K562 (cell line): ENCODE measurements around the gene VAPB. TPM values are rescaled to one million over a fixed set of nuclear protein-coding genes. Genes with fewer than 3 reads are reported as not detected.

ENCODE experiments used
- ATAC-seq: fragments of 200-7000 bp; cut with Tn5 transposase; 3 replicates; pipeline ENCODE4 v1.9.1; 2020; ENCODE audit warnings: moderate library complexity
- BruUV-seq: library from RNA; stranded (reverse); fragments of 400-500 nt; replicated peaks from 2 replicates; lab custom pipeline; 2021; lab: Mats Ljungman, UMichigan
- CTCF ChIA-PET: fragments of 300-600 bp; formaldehyde crosslinking; extraction: SDS; loops from one replicate; lab custom pipeline; 2021; ENCODE audit warnings: low intra/inter-chr PET ratio; lab: Yijun Ruan, JAX
- POLR2A ChIA-PET: fragments of 300-600, 350-650 bp; sonication (Branson Sonifier 250); formaldehyde crosslinking; extraction: SDS; loops from one replicate; lab custom pipeline; 2021; ENCODE audit warnings: antibody characterized with exemption, inconsistent platforms; lab: Yijun Ruan, JAX
- DNase-seq, 4 experiments: peaks; one replicate each; pipeline versions ENCODE4 v3.0.0 to v3.0.0-alpha.2; 2011 to 2018; ENCODE audit warnings: low spot score in 3 of 4, mixed read lengths in 3 of 4; ENCODE audit errors: extremely low read depth in 1 of 4
- FAIRE-seq: peaks from 2 replicates; lab custom pipeline; 2011; peaks lifted over from hg19 to GRCh38; lab: Jason Lieb, UNC
- H2AFZ ChIP-seq: 2 replicates; pipeline ENCODE4 v1.6.0; 2011; ENCODE audit warnings: low read depth, low read length, control low read depth, inconsistent platforms
- H3K27ac ChIP-seq: fragments of 200-600 bp; 3 replicates; pipeline ENCODE4 v1.8.0; 2011; ENCODE audit warnings: low read depth, mild to moderate bottlenecking, control low read depth, inconsistent platforms, low read length, moderate library complexity, mixed read lengths; ENCODE audit errors: extremely low read depth
- H3K27me3 ChIP-seq, 2 experiments: fragments of 300-600 bp in 1 of 2; 2 replicates in 1 of 2; 3 replicates in 1 of 2; pipeline versions ENCODE4 v1.6.0 to v1.8.0; 2011; ENCODE audit warnings: inconsistent platforms in 2 of 2, low read length in 2 of 2, mild to moderate bottlenecking in 1 of 2, mixed read lengths in 1 of 2, moderate library complexity in 1 of 2; ENCODE audit not compliant: control insufficient read depth in 2 of 2, insufficient read depth in 2 of 2
- H3K36me3 ChIP-seq: fragments of 300-600 bp; 3 replicates; pipeline ENCODE4 v1.8.0; 2011; ENCODE audit warnings: mild to moderate bottlenecking, low read length, inconsistent platforms; ENCODE audit not compliant: control insufficient read depth, insufficient read depth
- H3K4me1 ChIP-seq, 2 experiments: fragments of 200-600 bp in 1 of 2; replicated peaks in 1 of 2; 2 replicates in 1 of 2; 3 replicates in 1 of 2; pipeline versions ENCODE4 v1.5.1 to v1.8.0; 2011; ENCODE audit warnings: inconsistent platforms in 2 of 2, low read length in 2 of 2, mild to moderate bottlenecking in 1 of 2, mixed read lengths in 1 of 2, moderate library complexity in 1 of 2; ENCODE audit not compliant: control insufficient read depth in 2 of 2, insufficient read depth in 2 of 2
- H3K4me2 ChIP-seq: 2 replicates; pipeline ENCODE4 v1.6.1; 2011; ENCODE audit warnings: low read length, control low read depth, inconsistent platforms, mixed read lengths; ENCODE audit not compliant: insufficient read depth
- H3K4me3 ChIP-seq: fragments of 200-600 bp; sonication (generic), shearing (Covaris generic); 2 replicates; pipeline ENCODE4 v1.5.1; 2016; ENCODE audit warnings: control low read depth, inconsistent platforms
- H3K79me2 ChIP-seq: fragments of 200-600 bp; 3 replicates; pipeline ENCODE4 v1.8.0; 2011; ENCODE audit warnings: low read length, inconsistent platforms; ENCODE audit not compliant: control insufficient read depth, insufficient read depth
- H3K9ac ChIP-seq, 2 experiments: 2 replicates each; pipeline versions ENCODE4 v1.6.0 to v1.6.1; 2011; ENCODE audit warnings: low read depth in 2 of 2, low read length in 2 of 2, control low read depth in 1 of 2, inconsistent platforms in 1 of 2, mild to moderate bottlenecking in 1 of 2, mixed read lengths in 1 of 2; ENCODE audit not compliant: insufficient read depth in 1 of 2
- H3K9me1 ChIP-seq: one replicate; pipeline ENCODE4 v1.6.0; 2011; ENCODE audit warnings: inconsistent platforms, mild to moderate bottlenecking, low read length, moderate library complexity; ENCODE audit not compliant: control insufficient read depth, insufficient read depth
- H3K9me3 ChIP-seq: replicated peaks from 2 replicates; pipeline ENCODE4 v1.5.1; 2011; ENCODE audit warnings: low read depth, low read length, inconsistent platforms; ENCODE audit not compliant: control insufficient read depth, insufficient read depth
- H4K20me1 ChIP-seq: replicated peaks from 2 replicates; pipeline ENCODE4 v1.6.1; 2011; ENCODE audit warnings: low read length, inconsistent platforms, mixed read lengths; ENCODE audit not compliant: control insufficient read depth, insufficient read depth
- ARNT ChIP-seq, 2 experiments: fragments of 450-650 bp; IDR thresholded peaks; 2 replicates each; pipeline ENCODE4 v1.6.1; 2016; ENCODE audit warnings: mild to moderate bottlenecking in 1 of 2
- ATF3 ChIP-seq, 2 experiments: fragments of 450-650 bp in 1 of 2; sonication (generic) in 1 of 2; formaldehyde crosslinking in 1 of 2; IDR thresholded peaks in 1 of 2; conservative IDR thresholded peaks in 1 of 2; 2 replicates each; pipeline versions ENCODE4 v1.6.1 to v1.8.1; 2016 to 2023; ENCODE audit warnings: mild to moderate bottlenecking in 2 of 2, moderate library complexity in 2 of 2, inconsistent platforms in 1 of 2, missing genetic modification reagents in 1 of 2
- DPF2 ChIP-seq: fragments of 450-650 bp; IDR thresholded peaks from 2 replicates; pipeline ENCODE4 v1.6.1; 2016
- EP300 ChIP-seq: IDR thresholded peaks from 2 replicates; pipeline ENCODE4 v1.6.1; 2012; ENCODE audit warnings: low read length, improper control_type of control experiment
- EP400 ChIP-seq: fragments of 450-650 bp; IDR thresholded peaks from 2 replicates; pipeline ENCODE4 v1.6.1; 2017; ENCODE audit warnings: antibody characterized with exemption, mild to moderate bottlenecking, moderate library complexity
- GABPA ChIP-seq: fragments of 200-800 bp; sonication (Bioruptor generic); conservative IDR thresholded peaks from 2 replicates; pipeline ENCODE4 v1.6.1; 2016; ENCODE audit warnings: low read depth, missing genetic modification characterization, missing compliant biosample characterization
- HNRNPLL ChIP-seq: fragments of 200-400 bp; formaldehyde crosslinking; IDR thresholded peaks from 2 replicates; pipeline ENCODE4 v1.6.1; 2017; ENCODE audit warnings: low read length, low read depth, mild to moderate bottlenecking; ENCODE audit not compliant: poor library complexity, severe bottlenecking
- KHSRP ChIP-seq: fragments of 450-650 bp; IDR thresholded peaks from 2 replicates; pipeline ENCODE4 v1.6.1; 2017
- MAFG ChIP-seq: fragments of 450-650 bp; conservative IDR thresholded peaks from 2 replicates; pipeline ENCODE4 v1.6.1; 2016; ENCODE audit warnings: missing genetic modification characterization, missing compliant biosample characterization
- NFE2 ChIP-seq: IDR thresholded peaks from 2 replicates; pipeline ENCODE4 v1.6.1; 2014; ENCODE audit warnings: antibody characterized with exemption, low read depth
- PBX2 ChIP-seq, 2 experiments: IDR thresholded peaks in 1 of 2; conservative IDR thresholded peaks in 1 of 2; 2 replicates each; pipeline ENCODE4 v1.6.1; 2016; ENCODE audit warnings: low read depth in 2 of 2, mild to moderate bottlenecking in 1 of 2, missing compliant biosample characterization in 1 of 2, missing genetic modification characterization in 1 of 2, moderate library complexity in 1 of 2
- PKNOX1 ChIP-seq: fragments of 450-650 bp; IDR thresholded peaks from 2 replicates; pipeline ENCODE4 v1.6.1; 2016
- RBM25 ChIP-seq: fragments of 200-400 bp; formaldehyde crosslinking; IDR thresholded peaks from 2 replicates; pipeline ENCODE4 v1.6.1; 2018; ENCODE audit warnings: low read length, low read depth, moderate library complexity; ENCODE audit not compliant: severe bottlenecking
- SP2 ChIP-seq: IDR thresholded peaks from 2 replicates; pipeline ENCODE4 v1.6.1; 2011; ENCODE audit warnings: mild to moderate bottlenecking, low read depth, low read length, moderate library complexity; ENCODE audit not compliant: poor library complexity, severe bottlenecking; ENCODE audit errors: extremely low read depth
- ZBTB17 ChIP-seq: fragments of 450-650 bp; formaldehyde crosslinking; IDR thresholded peaks from 2 replicates; pipeline ENCODE4 v1.4.0; 2020; ENCODE audit warnings: mild to moderate bottlenecking
- ZNF311 ChIP-seq: fragments of 250-450 bp; sonication (Bioruptor Pico); IDR thresholded peaks from 2 replicates; pipeline ENCODE4 v1.4.0; 2020; ENCODE audit warnings: mild to moderate bottlenecking, moderate library complexity
- ZNF316 ChIP-seq: fragments of 450-650 bp; IDR thresholded peaks from 2 replicates; pipeline ENCODE4 v1.6.1; 2016
- WGBS: fragments of 100-300 bp; shearing (Covaris generic); methylation state at CpG from one replicate; pipeline ENCODE4 v1.1.6; 2016; ENCODE audit warnings: low coverage, mixed read lengths; ENCODE audit not compliant: insufficient coverage; ENCODE audit errors: missing lambda C conversion rate; 5-methylcytosine and 5-hydroxymethylcytosine counted together
- in situ Hi-C: fragments of 300-500 bp; cut with MboI; formaldehyde crosslinking; loops from 4 replicates; pipeline ENCODE4 v1.15.0; 2018; ENCODE audit warnings: inconsistent platforms, mixed read lengths
- intact Hi-C: fragments of 100-400 bp; cut with micrococcal nuclease; formaldehyde crosslinking; loops from 2 replicates; pipeline ENCODE4 v1.14.2; 2022
- polyA plus RNA-seq, 8 experiments: library from polyadenylated mRNA; depleted of rRNA in 4 of 8; stranded (reverse) in 5 of 8; unstranded in 3 of 8; fragments of >200 nt; fragmentation: Nextera tagmentation in 2 of 8; fragmentation: Illumina TruSeq in 1 of 8; extraction: Ambion mirVana in 2 of 8; extraction: Trizol in 1 of 8; gene quantifications; 2 replicates each; pipeline versions ENCODE4 v1.2.1 to v1.2.3, GENCODE V29; 2011 to 2014; ENCODE audit warnings: inconsistent platforms in 1 of 8, missing spikeins in 1 of 8
- total RNA-seq, 7 experiments: library from RNA; depleted of rRNA in 6 of 7; stranded (reverse); fragments of >200 nt in 6 of 7; fragmentation: Illumina TruSeq in 2 of 7; extraction: Trizol in 2 of 7; gene quantifications; 2 replicates each; pipeline versions ENCODE4 v1.2.1 to v1.2.3, GENCODE V29; 2011 to 2021; ENCODE audit warnings: low replicate concordance in 1 of 7

VAPB gene
- total and polyA plus RNA-seq, 9 of the 15 experiments (the other 6 are each of a cell fraction or from before 2014, with no cell fraction given) = 3.4 to 51.0 (median 27.9) TPM

GRCh38 chr20:58407201-58407873, 18.3 kb downstream of the VAPB start:
- ATAC-seq (peak; percentile 45), DNase-seq (peak in 1 of 4 experiments; percentile 26), FAIRE-seq (no peak)
- 3% methylated on average over 4 of the region's 4 CpGs for WGBS
- Histone ChIP-seq H3K27me3 (no peaks in the 10 kb centered on the region), H3K4me2 (no peak overlapping the region), H3K4me3 (no peak overlapping the region), H3K9me3 (no peaks in the 10 kb centered on the region), H4K20me1 (peaks cover 32% of the 10 kb centered on the region), H3K36me3 (peaks cover 9% of the 10 kb centered on the region; the same call in 2 of the 3 replicates), H3K79me2 (peaks cover 99% of the 10 kb centered on the region), H2AFZ (no peak overlapping the region), H3K9ac (0 out of 4 replicates have a peak overlapping the region, but pooled peaks of 1 of the 2 experiments have one; percentile 26), H3K27ac (peak overlapping the region; percentile 66; the same call in 2 of the 3 replicates), H3K4me1 (peaks cover 7 to 19% of the 10 kb centered on the region in 2 experiments), H3K9me1 (no peaks in the 10 kb centered on the region)
- ChIA-PET POLR2A (interaction anchor here (0.6 to 1.4 kb wide), 6 partner anchors 11 to 491 kb away, joined by 3 to 4 read pairs (median 4); partner anchors contain the start of gene VAPB), CTCF (no interaction called here)
- in situ Hi-C loops = no loop called here
- intact Hi-C loops = no loop called here
- no TSS peak for BruUV-seq
- no peak for TF ChIP-seq ZNF311 (CRISPR knock-in tag)
- no peak for TF ChIP-seq PBX2 (CRISPR knock-in tag; IDR thresholded peaks at IDR 0.05; ENCODE audit: low read depth)
- TF ChIP-seq PBX2 (tag; conservative IDR thresholded peaks at IDR 0.05; ENCODE audit: low read depth) = peak; percentile 87
- no peak for TF ChIP-seq SP2
- TF ChIP-seq ARNT (IDR thresholded peaks at IDR 0.05) = peak in 1 of 2 experiments; percentile 93; a peak in 2 of 4 replicates
- peak; percentile 37; the same call in 1 of the 2 replicates for TF ChIP-seq EP400
- no peak for TF ChIP-seq ZBTB17 (CRISPR knock-in tag)
- TF ChIP-seq NFE2 = peak; percentile 81
- peak; percentile 90 for TF ChIP-seq MAFG
- peak; percentile 54 for TF ChIP-seq GABPA (tag)
- no peak for TF ChIP-seq RBM25
- TF ChIP-seq DPF2 = peak; percentile 67
- peak; percentile 25; the same call in 1 of the 2 replicates for TF ChIP-seq EP300
- peak; percentile 80 for TF ChIP-seq PKNOX1
- no peak for TF ChIP-seq KHSRP
- peak; percentile 95 for TF ChIP-seq ZNF316
- TF ChIP-seq ATF3 (IDR thresholded peaks at IDR 0.05) = peak; percentile 6; the same call in 1 of the 2 replicates
- no peak for TF ChIP-seq ATF3 (CRISPR knock-in tag; conservative IDR thresholded peaks at IDR 0.05)
- TF ChIP-seq HNRNPLL = no peak
